Measurements from ENCODE around the gene POLDIP3.

POLDIP3 gene

DNA sequence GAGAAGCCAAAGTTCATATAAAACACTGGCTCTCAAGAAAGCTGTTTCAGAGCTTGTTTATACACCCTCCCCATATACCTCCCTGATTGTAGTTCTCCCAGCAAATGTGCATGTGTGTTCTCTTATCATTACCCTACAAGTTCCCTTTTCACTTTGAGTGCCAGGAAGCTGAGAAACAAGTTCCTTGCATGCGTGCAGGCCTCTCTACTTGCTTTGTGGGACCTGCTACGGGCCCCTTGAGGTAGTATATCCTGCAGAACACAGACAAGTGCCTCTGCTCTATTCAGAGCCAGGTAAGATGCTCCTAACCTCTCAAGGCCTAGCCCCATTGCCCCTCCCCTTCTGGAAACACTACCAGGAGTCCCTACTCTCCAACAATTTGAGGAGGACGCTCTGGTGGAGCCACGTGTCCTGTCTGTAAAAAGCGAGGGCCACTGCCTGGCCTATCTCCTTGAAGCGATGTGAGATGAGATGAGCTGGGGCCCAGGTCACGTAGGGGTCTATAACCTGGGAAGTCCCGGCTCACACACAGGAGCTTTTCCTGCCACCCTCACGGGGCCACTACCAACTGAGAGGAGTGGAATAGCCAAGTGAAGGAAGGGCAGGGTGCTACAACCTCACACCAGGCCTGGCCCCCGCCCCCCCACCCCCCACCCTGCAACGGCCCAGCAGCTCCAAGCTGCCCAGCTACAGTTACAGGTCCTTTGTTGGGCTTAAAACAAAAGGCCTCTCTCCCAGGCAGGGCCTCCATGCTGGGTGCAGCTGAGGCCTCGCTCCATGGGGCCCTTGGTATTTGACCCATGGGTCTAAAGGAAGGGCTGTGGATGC lies 28.3 kb upstream of the POLDIP3 start:
- Histone ChIP-seq H3K4me1 (ENCODE audit: insufficient read depth, low read length, poor library complexity, severe bottlenecking) (peaks cover 38% of the 10 kb centered on the region), H3K4me2 (ENCODE audit: low read depth, low read length, poor library complexity, severe bottlenecking) (no peak overlapping the region), H2AFZ (ENCODE audit: low read length) (no peak overlapping the region), H3K9me2 (replicated peaks; ENCODE audit: low read depth, low read length) (no peaks in the 10 kb centered on the region), H4K20me1 (ENCODE audit: insufficient read depth, low read length, poor library complexity, severe bottlenecking) (peaks cover 39% of the 10 kb centered on the region), H3K4me3 (ENCODE audit: low read length, poor library complexity, severe bottlenecking) (no peak overlapping the region), H3K9me3 (ENCODE audit: insufficient read depth, low read depth, low read length) (no peaks in the 10 kb centered on the region), H3K36me3 (ENCODE audit: insufficient read depth, low read length) (no peaks in the 10 kb centered on the region), H3K9ac (ENCODE audit: low read depth, low read length, poor library complexity, severe bottlenecking) (no peak overlapping the region), H3K27me3 (ENCODE audit: insufficient read depth, low read length, poor library complexity, severe bottlenecking) (no peaks in the 10 kb centered on the region), H3F3A (ENCODE audit: low read depth) (no peaks in the 10 kb centered on the region), H3K79me2 (ENCODE audit: insufficient read depth, low read length) (peaks cover 51% of the 10 kb centered on the region)
- TF ChIP-seq EZH2phosphoT487 (IDR thresholded peaks at IDR 0.05; ENCODE audit: borderline replicate concordance) = no peak
- TF ChIP-seq, protein P1, sequence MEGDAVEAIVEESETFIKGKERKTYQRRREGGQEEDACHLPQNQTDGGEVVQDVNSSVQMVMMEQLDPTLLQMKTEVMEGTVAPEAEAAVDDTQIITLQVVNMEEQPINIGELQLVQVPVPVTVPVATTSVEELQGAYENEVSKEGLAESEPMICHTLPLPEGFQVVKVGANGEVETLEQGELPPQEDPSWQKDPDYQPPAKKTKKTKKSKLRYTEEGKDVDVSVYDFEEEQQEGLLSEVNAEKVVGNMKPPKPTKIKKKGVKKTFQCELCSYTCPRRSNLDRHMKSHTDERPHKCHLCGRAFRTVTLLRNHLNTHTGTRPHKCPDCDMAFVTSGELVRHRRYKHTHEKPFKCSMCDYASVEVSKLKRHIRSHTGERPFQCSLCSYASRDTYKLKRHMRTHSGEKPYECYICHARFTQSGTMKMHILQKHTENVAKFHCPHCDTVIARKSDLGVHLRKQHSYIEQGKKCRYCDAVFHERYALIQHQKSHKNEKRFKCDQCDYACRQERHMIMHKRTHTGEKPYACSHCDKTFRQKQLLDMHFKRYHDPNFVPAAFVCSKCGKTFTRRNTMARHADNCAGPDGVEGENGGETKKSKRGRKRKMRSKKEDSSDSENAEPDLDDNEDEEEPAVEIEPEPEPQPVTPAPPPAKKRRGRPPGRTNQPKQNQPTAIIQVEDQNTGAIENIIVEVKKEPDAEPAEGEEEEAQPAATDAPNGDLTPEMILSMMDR (conservative IDR thresholded peaks at IDR 0.05; ENCODE audit: low read length) = no peak

DNA sequence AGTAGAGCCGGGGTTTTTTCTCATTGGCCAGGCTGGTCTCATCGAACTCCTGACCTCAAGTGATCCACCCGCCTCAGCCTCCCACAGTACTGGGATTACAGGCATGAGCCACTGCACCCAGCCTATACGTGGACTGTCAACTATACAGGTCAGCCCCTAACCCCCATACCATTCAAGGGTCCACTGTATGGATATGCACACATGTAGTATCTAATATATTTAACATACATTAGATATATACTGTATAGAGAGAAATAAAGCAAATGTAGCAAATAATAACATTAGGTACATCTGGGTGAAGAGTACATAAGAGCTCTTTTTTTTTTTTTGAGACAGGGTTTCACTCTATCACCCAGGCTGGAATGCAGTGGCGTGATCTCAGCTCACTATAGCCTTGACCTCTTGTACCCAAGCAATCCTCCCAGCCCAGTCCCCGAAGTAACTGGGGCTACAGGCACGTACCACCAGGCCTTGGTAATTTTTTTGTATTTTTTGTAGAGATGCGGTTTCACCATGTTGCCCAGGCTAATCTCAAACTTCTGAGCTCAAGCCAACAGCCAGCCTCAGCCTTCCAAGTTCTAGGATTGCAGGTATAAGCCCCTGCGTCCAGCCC lies 27.2 kb upstream of the POLDIP3 start:
- Histone ChIP-seq H3K4me3 (ENCODE audit: low read length, poor library complexity, severe bottlenecking) (no peak overlapping the region), H3K4me1 (ENCODE audit: insufficient read depth, low read length, poor library complexity, severe bottlenecking) (peaks cover 32% of the 10 kb centered on the region), H3F3A (ENCODE audit: low read depth) (no peaks in the 10 kb centered on the region), H3K9ac (ENCODE audit: low read depth, low read length, poor library complexity, severe bottlenecking) (no peak overlapping the region), H3K27me3 (ENCODE audit: insufficient read depth, low read length, poor library complexity, severe bottlenecking) (no peaks in the 10 kb centered on the region), H4K20me1 (ENCODE audit: insufficient read depth, low read length, poor library complexity, severe bottlenecking) (peaks cover 34% of the 10 kb centered on the region), H3K36me3 (ENCODE audit: insufficient read depth, low read length) (no peaks in the 10 kb centered on the region), H3K4me2 (ENCODE audit: low read depth, low read length, poor library complexity, severe bottlenecking) (no peak overlapping the region), H3K9me2 (replicated peaks; ENCODE audit: low read depth, low read length) (no peaks in the 10 kb centered on the region), H3K79me2 (ENCODE audit: insufficient read depth, low read length) (peaks cover 40% of the 10 kb centered on the region; the same call in 1 of the 2 replicates), H2AFZ (ENCODE audit: low read length) (no peak overlapping the region), H3K9me3 (ENCODE audit: insufficient read depth, low read depth, low read length) (no peaks in the 10 kb centered on the region)
- no peak for TF ChIP-seq EZH2phosphoT487 (IDR thresholded peaks at IDR 0.05; ENCODE audit: borderline replicate concordance)
- TF ChIP-seq, protein P1 (conservative IDR thresholded peaks at IDR 0.05; ENCODE audit: low read length) = no peak

DNA sequence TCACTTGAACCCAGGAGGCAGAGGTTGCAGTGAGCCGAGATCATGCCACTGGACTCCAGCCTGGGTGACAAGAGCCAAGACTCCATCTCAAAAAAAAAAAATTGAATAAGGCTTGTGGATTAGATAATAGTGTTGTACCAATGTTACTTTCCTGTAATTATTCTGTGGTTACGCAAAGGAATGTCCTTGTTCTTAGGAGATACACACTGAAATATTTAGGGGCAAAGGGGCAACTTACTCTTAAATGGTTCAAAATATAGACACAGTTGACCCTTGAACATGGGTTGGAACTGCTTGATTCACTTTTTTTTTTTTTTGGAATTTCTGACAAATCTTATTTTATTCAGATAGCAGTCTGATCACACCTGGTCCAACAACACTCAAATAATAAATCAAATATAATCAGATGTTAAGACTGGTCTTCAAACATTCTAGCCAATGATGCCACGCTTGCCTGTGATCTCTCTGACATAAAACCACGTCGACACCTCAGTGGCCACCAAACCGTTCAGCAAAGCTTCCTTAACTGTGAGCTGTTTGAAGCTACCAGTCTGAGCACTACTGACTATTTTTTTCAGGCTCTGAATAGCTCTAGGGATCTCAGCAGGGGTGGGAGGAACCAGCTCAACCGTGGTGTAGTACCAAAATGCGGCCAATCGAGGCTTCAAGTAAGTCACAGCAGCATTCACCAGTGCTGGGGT lies 25.0 kb upstream of the POLDIP3 start:
- H3F3A ChIP-seq (ENCODE audit: low read depth) = no peaks in the 10 kb centered on the region
- H4K20me1 ChIP-seq (ENCODE audit: insufficient read depth, low read length, poor library complexity, severe bottlenecking) = peaks cover 11% of the 10 kb centered on the region
- no peak overlapping the region for H3K4me2 ChIP-seq (ENCODE audit: low read depth, low read length, poor library complexity, severe bottlenecking)
- H3K79me2 ChIP-seq (ENCODE audit: insufficient read depth, low read length) = peaks cover 18% of the 10 kb centered on the region; the same call in 1 of the 2 replicates
- no peak for TF ChIP-seq EZH2phosphoT487 (IDR thresholded peaks at IDR 0.05; ENCODE audit: borderline replicate concordance)
- TF ChIP-seq, protein P1 (conservative IDR thresholded peaks at IDR 0.05; ENCODE audit: low read length) = no peak
- peaks cover 10% of the 10 kb centered on the region for H3K4me1 ChIP-seq (ENCODE audit: insufficient read depth, low read length, poor library complexity, severe bottlenecking)
- H3K27me3 ChIP-seq (ENCODE audit: insufficient read depth, low read length, poor library complexity, severe bottlenecking) = no peaks in the 10 kb centered on the region
- no peak overlapping the region for H2AFZ ChIP-seq (ENCODE audit: low read length)
- H3K9me2 ChIP-seq (replicated peaks; ENCODE audit: low read depth, low read length) = no peaks in the 10 kb centered on the region
- H3K9me3 ChIP-seq (ENCODE audit: insufficient read depth, low read depth, low read length) = no peaks in the 10 kb centered on the region
- H3K36me3 ChIP-seq (ENCODE audit: insufficient read depth, low read length) = peaks cover 13% of the 10 kb centered on the region; the same call in 1 of the 2 replicates
- no peak overlapping the region for H3K4me3 ChIP-seq (ENCODE audit: low read length, poor library complexity, severe bottlenecking)
- H3K9ac ChIP-seq (ENCODE audit: low read depth, low read length, poor library complexity, severe bottlenecking) = no peak overlapping the region

Measured in Loucy (cell line).